ENCODE results near the gene TGFBR1.

TGFBR1 gene

DNA sequence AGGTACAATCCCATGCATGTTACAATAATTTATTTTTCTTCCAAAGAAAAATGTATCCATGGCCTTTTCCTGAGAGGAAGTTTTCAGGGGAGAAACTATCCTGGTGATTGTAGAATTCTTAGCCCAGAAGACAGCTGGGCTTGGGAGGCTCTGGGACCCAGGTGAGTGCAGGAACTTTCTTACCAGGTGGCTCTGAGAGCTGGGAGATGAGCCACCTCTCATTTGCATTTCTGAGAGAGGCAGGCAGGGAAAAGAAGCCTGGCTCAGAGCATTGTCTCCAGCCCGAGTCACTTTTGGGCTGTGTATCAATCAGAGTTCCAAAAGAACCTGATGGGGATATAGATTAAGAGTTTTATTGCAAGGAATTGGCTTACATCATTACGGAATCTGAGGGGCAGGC is 64.2 kb downstream of the TGFBR1 start:
- H3K27ac ChIP-seq, result no peak overlapping the region
- no peak for TF ChIP-seq ZFX (IDR thresholded peaks at IDR 0.05)
- TF ChIP-seq, protein P1, sequence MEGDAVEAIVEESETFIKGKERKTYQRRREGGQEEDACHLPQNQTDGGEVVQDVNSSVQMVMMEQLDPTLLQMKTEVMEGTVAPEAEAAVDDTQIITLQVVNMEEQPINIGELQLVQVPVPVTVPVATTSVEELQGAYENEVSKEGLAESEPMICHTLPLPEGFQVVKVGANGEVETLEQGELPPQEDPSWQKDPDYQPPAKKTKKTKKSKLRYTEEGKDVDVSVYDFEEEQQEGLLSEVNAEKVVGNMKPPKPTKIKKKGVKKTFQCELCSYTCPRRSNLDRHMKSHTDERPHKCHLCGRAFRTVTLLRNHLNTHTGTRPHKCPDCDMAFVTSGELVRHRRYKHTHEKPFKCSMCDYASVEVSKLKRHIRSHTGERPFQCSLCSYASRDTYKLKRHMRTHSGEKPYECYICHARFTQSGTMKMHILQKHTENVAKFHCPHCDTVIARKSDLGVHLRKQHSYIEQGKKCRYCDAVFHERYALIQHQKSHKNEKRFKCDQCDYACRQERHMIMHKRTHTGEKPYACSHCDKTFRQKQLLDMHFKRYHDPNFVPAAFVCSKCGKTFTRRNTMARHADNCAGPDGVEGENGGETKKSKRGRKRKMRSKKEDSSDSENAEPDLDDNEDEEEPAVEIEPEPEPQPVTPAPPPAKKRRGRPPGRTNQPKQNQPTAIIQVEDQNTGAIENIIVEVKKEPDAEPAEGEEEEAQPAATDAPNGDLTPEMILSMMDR (conservative IDR thresholded peaks at IDR 0.05), result no peak

DNA sequence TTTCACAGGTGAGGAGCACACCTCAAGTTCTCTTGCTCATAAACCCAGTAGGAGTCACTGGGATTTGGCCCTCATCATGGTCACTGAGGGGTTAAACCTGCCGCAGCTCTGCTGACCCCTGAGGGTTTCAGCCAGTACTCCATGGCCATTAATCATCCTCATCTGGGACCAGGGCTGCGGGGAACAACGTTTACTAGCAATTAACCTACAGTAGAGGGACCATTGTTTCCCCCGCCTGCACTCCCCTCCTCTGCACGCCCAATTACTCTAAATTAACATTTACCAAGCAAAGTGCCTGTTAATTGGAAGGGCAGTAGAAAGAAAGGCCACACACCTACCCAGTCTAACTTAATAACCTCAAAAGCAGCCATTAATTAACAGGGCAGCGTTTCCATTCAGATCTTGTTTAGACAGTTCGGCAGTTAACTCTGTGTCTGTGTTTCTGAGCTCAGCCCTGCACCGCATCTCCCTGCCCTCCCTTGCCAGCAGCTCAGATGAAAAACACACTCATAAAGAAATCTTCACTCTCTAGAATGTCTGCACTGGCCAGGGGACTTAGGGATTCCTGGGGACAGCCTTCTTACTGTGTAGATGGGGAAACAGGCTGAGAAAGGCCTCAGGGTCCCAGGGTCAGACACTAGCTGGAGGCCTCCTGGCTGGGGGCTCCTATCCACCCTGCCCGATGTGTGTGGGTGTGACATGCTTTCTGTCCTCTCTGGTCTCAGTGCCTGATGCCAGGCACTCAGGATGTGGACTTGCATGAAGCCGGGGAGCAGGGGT is 65.3 kb downstream of the TGFBR1 start:
- no peak overlapping the region for H3K27ac ChIP-seq
- no peak for TF ChIP-seq ZFX (IDR thresholded peaks at IDR 0.05)
- TF ChIP-seq, protein P1 (conservative IDR thresholded peaks at IDR 0.05), result no peak

DNA sequence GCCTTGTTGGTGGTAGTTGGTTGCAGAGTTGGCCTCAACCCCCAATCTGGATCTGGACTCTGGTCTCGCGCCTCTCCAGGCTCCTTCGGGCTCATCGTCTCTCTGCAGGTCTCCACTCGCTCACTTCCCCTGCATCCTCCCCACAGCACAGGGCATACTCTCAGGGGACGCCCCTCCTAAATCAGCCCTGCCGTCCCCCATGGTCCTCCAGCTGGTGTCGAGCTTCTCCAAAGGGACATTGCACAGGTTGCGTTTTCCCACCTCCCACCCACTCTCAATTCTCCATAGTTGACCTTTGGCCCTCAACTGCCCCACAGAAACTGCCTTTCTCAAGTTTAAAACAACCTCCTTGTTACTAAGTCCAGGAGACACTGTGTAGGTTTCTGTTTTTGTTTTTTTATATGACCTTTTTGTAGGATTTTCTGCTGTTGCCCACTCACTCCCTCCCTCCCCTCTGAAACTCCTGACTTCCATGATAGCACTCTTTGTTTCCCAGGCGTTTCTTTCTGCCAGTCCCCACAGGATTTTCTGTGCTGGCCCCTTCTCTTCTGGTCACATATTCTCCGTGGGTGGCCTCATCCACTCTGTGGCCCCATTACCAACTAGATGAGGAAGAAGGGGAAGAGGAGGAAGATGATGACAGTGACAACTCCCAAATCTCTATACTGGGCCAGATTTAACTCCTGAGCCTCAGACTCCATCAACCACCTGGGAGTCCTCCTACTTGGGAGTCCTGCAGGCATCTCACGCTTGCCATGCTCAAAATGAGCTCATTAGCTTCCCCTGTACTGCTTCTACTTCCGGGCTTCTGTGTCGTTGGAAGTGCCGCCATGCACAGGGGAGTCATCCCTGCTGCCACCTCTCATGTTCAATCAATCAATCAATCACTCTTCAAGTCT is 66.6 kb downstream of the TGFBR1 start:
- no peak overlapping the region for H3K27ac ChIP-seq
- no peak for TF ChIP-seq ZFX (IDR thresholded peaks at IDR 0.05)
- TF ChIP-seq, protein P1 (conservative IDR thresholded peaks at IDR 0.05), result no peak

DNA sequence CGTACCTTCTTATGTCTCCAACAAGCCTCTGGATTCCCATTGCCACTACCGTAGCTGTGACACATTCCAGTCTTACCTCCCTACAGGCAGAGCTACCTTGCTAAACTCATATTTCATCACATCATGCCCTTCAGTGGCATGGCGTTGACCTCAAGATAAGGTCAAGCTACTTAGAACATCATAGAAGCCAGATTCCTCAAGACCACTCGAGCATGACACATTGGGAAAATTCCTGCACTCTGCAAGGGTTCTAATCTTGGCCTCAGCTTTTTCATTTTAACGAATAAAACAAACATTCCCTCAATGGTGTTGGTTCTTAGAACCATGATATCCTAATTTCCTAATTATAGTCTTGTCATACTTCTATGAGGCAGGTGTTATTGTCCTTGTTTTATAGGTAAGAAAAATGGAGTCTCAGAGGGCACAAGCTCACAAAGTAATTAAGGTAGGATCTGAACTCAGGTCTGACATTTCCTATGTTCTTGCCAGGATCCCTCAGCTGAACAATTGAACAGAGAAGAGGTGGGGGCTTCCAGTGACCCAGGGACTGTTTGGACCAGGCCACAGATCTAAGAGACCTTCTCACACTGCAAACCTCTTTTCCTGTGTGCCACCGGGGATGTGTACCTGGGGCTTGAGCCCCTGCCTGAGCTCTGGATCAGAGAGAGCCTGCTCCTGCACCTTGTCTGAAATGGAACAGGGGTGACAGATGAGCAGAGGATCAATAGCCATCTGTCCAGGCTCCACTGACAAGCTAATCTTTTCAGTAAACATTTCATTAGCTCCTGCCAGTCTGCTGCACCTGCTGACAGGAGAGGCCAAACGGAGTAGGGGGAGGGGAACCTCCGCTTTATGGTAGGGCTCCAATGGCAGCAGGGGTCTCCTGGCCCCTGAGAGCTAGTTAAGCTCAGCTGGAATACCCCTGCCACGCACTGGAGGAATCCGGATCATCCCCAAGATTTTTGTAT is 67.5 kb downstream of the TGFBR1 start:
- no peak overlapping the region for H3K27ac ChIP-seq
- no peak for TF ChIP-seq ZFX (IDR thresholded peaks at IDR 0.05)
- TF ChIP-seq, protein P1 (conservative IDR thresholded peaks at IDR 0.05), result no peak

DNA sequence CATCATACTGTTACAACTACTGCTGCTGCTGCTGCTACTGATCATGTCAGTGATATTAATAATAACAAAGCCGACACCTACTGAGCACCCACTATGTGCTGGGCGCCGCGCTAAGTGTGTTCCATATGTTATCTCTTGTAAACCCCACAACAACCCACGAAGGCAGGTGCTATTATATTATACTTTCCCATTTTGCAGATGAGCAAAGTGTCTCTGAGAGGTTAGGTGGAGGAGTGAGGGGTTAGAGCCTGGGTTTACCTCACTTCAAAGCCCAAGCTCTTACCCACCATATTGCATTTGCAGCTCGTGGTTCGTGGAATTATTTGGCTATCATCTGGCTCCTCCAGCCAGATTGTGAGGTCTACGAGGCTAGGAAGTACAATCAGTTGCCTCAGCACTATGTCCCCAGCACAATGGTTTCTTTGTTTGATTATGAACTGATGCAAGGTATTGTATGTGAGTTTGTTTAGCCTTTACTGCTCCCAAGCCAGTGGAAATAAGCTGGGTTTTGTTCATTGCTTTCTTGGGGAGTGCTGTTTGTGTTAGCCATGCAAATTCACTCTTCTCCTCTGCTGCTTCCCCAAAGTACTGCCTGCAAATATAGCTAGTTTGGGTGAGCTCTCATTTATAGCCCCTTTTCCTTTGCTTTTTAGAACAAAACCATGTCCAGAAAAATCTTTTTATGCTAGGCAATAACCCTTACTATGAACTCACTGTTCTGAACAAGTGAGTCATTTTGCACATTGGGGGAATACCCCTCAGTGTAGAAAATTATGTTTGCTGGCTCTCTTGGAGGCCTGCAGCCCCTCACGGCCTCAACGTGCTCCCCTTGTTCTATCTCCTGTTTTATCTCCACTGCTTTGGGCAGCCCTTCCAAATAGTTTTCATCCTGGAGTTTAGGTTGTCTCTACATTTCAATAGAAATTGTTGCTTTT is 68.9 kb downstream of the TGFBR1 start:
- no peak overlapping the region for H3K27ac ChIP-seq

More for the DNA sequence above, 68.9 kb downstream of the TGFBR1 start:
- no peak for TF ChIP-seq ZFX (IDR thresholded peaks at IDR 0.05)
- TF ChIP-seq, protein P1 (conservative IDR thresholded peaks at IDR 0.05), result no peak
